GM10266 (cell line): ENCODE results near the gene UXS1.

Source experiments
- DNase-seq: peaks from one replicate; pipeline ENCODE4 v3.0.0; 2012; ENCODE audit errors: extremely low spot score
- TF ChIP-seq, protein P1 (sequence below): IDR thresholded peaks from 2 replicates; pipeline ENCODE4 v1.5.1; 2012; ENCODE audit warnings: mild to moderate bottlenecking, low read depth; ENCODE audit not compliant: control insufficient read depth, insufficient read depth; ENCODE audit errors: missing control alignments

The UXS1 gene

GRCh38 chr2:106168657-106169056 lies 25.4 kb downstream of the UXS1 start:
- DNase-seq = no peak
- TF ChIP-seq, protein P1, sequence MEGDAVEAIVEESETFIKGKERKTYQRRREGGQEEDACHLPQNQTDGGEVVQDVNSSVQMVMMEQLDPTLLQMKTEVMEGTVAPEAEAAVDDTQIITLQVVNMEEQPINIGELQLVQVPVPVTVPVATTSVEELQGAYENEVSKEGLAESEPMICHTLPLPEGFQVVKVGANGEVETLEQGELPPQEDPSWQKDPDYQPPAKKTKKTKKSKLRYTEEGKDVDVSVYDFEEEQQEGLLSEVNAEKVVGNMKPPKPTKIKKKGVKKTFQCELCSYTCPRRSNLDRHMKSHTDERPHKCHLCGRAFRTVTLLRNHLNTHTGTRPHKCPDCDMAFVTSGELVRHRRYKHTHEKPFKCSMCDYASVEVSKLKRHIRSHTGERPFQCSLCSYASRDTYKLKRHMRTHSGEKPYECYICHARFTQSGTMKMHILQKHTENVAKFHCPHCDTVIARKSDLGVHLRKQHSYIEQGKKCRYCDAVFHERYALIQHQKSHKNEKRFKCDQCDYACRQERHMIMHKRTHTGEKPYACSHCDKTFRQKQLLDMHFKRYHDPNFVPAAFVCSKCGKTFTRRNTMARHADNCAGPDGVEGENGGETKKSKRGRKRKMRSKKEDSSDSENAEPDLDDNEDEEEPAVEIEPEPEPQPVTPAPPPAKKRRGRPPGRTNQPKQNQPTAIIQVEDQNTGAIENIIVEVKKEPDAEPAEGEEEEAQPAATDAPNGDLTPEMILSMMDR = no peak

DNA sequence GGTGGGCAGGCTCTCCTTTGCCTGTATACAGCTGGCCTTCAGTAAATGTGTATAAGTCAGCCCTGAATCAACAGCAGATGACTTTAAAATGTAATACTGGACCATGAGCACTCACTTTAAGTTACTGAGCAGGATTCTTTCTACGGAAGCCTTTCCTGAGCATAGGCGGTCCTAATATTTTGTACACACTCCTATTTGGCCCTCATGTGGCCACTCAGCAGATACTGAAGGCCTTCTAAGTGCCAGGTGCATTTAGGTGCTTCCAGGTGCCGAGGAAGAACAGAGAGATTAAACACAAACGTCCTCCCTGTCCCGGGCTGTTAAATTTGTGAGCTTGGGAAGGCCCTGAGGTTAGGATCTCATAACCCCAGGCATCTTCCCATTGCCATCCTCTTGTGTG lies 27.0 kb downstream of the UXS1 start:
- TF ChIP-seq, protein P1 = no peak
- no peak for DNase-seq

DNA sequence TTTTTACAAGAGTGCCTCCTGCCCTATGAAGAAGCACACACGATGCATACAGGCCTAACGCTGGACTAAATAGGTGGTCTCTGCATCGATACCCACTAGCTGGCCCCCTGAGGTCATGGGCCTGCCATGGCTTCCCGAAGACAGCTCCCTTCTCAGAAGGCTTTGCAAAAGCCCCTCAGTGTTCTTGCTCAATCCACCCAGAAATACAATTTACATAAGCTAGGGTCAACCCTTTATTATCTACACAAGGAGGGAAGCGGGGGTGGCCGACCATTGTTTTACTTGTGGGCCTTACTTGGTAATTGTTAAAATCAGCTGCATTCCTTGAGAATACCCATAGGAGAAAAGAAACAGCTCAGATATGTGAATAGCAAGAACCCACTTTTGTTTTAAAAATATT lies 28.5 kb downstream of the UXS1 start:
- no peak for DNase-seq
- TF ChIP-seq, protein P1 = no peak

DNA sequence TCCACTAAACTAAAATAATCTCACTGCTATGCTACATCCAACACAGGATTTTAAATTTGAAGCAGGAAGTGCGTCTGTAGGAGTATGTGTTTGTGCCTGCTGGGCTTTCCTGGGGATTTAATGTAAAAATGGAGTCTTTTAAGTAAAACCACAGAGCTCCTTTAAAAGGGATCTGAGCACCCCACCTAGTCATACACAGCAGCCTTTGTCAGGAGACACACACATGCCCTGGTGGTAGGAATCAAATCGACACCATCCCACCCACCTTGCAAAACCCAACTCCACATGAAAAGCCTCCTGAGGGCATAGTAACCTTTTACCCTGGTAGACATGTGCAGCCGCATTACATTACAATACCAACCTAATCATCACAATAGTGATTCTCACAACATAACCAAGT lies 29.1 kb downstream of the UXS1 start:
- no peak for DNase-seq
- TF ChIP-seq, protein P1 = no peak

DNA sequence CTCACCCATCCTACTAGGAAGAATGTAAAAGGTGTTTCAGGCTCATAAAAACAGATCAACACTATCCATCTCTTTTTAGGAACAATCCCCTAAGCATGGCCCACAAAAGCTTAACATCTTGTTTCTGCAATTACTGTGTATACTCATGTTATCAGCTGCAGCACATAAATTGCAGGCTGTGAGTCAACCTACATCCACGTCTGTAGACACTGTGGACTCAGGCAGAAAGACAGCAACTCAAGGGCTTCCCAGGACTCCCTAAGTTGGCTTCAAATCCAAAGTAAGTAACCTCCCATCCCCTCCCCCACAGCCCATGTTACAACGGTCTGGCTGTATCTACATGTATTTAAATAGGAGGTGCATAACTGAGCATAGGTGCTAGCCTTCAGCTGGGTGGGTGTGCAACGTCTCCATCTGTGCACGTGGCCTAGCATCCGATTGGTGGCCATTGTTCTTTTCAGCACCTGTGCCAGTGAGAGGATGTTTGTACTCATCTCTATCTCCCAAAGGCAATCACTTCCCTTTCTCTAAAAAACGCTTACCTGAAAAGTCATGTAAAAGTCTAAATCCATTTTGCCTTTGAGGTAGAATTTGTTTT lies 30.1 kb downstream of the UXS1 start:
- no peak for DNase-seq
- TF ChIP-seq, protein P1 = no peak

GRCh38 chr2:106161938-106162820 lies 31.9 kb downstream of the UXS1 start:
- no peak for DNase-seq
- TF ChIP-seq, protein P1 = no peak

GRCh38 chr2:106161341-106161740 lies 32.8 kb downstream of the UXS1 start:
- no peak for DNase-seq
- TF ChIP-seq, protein P1 = no peak
